ENCODE measurements around the gene NSD1. TPM values are rescaled to one million over a fixed set of nuclear protein-coding genes. Genes with fewer than 3 reads are reported as not detected.

NSD1 gene
- total RNA-seq, 1 experiment from 2014 or later = 58.8 TPM

DNA sequence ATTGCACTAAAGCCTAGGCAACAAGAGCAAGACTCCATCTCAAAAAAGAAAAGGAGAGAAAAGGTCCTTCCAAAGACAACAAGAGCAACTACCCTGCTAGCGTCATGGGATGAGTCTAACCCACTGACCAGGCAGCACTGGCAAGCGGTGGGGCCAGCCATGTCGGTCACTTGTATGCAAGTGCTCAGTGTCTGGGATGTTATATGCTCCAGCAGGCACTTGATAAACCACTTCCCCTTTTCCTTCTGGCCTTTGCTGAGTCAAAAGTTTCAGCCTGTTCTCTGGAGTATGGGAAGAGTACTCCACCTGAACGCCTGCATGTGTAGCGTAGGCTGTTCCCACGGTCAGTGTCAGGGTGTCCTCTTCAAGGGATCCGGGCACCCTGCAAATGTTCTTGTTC, 187.3 kb downstream of the NSD1 start:
- Histone ChIP-seq H3K9ac (ENCODE audit: low read length) (no peak overlapping the region), H3K9me2 (ENCODE audit: insufficient read depth) (no peaks in the 10 kb centered on the region), H3K27ac (ENCODE audit: low read depth, low read length) (no peak overlapping the region), H2AFZ (ENCODE audit: low read depth, low read length, poor library complexity, severe bottlenecking) (no peak overlapping the region), H4K20me1 (ENCODE audit: insufficient read depth) (no peaks in the 10 kb centered on the region), H3K79me2 (ENCODE audit: insufficient read depth, low read length) (no peaks in the 10 kb centered on the region), H3K4me2 (ENCODE audit: low read length) (no peak overlapping the region), H3K4me3 (replicated peaks in 1 of 2; ENCODE audit: low read depth in 1 of 2, low read length in 2 of 2) (no peak overlapping the region), H3K27me3 (ENCODE audit: insufficient read depth, low read length) (no peaks in the 10 kb centered on the region), H3K36me3 (ENCODE audit: control insufficient read depth in 1 of 2, insufficient read depth in 2 of 2, low read length in 2 of 2) (no peaks in the 10 kb centered on the region), H3K4me1 (ENCODE audit: control insufficient read depth in 1 of 2, insufficient read depth in 2 of 2, low read length in 2 of 2) (peaks cover 2 to 12% of the 10 kb centered on the region in 2 experiments; a peak in 3 of 4 replicates), H3K9me3 (ENCODE audit: control insufficient read depth in 1 of 2, insufficient read depth in 1 of 2, low read depth in 1 of 2, low read length in 2 of 2) (no peaks in the 10 kb centered on the region)
- ChIA-PET RAD21 (ENCODE audit: low non-redundant PET in 1 of 2, low total read pairs in 2 of 2, uncharacterized antibody in 2 of 2, unreplicated experiment in 2 of 2) (no interaction called here), POLR2A (interaction anchor here (0.7 kb wide), 1 partner anchor 885 kb away, joined by 4 read pairs; no protein-coding TSS in a partner anchor), CTCF (no interaction called here)
- intact Hi-C loops (cut with micrococcal nuclease) = no loop called here
- DNase-seq (ENCODE audit: low read depth, low spot score) = no peak
- ATAC-seq = no peak
- TF ChIP-seq CTCF (IDR thresholded peaks at IDR 0.05 in 2 of 3, conservative IDR thresholded peaks at IDR 0.05 in 1 of 3; ENCODE audit: borderline replicate concordance in 1 of 3, insufficient read depth in 1 of 3, low read depth in 2 of 3, low read length in 2 of 3) (no peak), ZFX (IDR thresholded peaks at IDR 0.05) (no peak), SP1 (IDR thresholded peaks at IDR 0.05; ENCODE audit: low read depth) (no peak), ZNF274 (IDR thresholded peaks at IDR 0.05; ENCODE audit: low read depth, low read length) (no peak), POLR2A (IDR thresholded peaks at IDR 0.05; ENCODE audit: borderline replicate concordance, extremely low read depth, insufficient read depth, insufficient read length) (no peak), EZH2phosphoT487 (IDR thresholded peaks at IDR 0.05; ENCODE audit: borderline replicate concordance) (no peak), RAD21 (IDR thresholded peaks at IDR 0.05; ENCODE audit: low read depth) (no peak), CEBPB (IDR thresholded peaks at IDR 0.05; ENCODE audit: low read depth) (no peak), FOSL1 (IDR thresholded peaks at IDR 0.05; ENCODE audit: low read depth) (no peak), POLR2AphosphoS5 (IDR thresholded peaks at IDR 0.05; ENCODE audit: low read depth, low read length) (no peak), TCF7L2 (IDR thresholded peaks at IDR 0.05; ENCODE audit: borderline replicate concordance, extremely low read depth, insufficient read depth, insufficient read length) (no peak), SIN3A (IDR thresholded peaks at IDR 0.05; ENCODE audit: low read depth) (no peak), JUND (IDR thresholded peaks at IDR 0.05) (no peak), EGR1 (IDR thresholded peaks at IDR 0.05; ENCODE audit: low read depth) (no peak), EZH2 (IDR thresholded peaks at IDR 0.05) (no peak), SRF (IDR thresholded peaks at IDR 0.05; ENCODE audit: low read depth) (no peak)
- TF ChIP-seq, protein P1, sequence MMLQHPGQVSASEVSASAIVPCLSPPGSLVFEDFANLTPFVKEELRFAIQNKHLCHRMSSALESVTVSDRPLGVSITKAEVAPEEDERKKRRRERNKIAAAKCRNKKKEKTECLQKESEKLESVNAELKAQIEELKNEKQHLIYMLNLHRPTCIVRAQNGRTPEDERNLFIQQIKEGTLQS (IDR thresholded peaks at IDR 0.05) = no peak
- TF ChIP-seq, protein P2, sequence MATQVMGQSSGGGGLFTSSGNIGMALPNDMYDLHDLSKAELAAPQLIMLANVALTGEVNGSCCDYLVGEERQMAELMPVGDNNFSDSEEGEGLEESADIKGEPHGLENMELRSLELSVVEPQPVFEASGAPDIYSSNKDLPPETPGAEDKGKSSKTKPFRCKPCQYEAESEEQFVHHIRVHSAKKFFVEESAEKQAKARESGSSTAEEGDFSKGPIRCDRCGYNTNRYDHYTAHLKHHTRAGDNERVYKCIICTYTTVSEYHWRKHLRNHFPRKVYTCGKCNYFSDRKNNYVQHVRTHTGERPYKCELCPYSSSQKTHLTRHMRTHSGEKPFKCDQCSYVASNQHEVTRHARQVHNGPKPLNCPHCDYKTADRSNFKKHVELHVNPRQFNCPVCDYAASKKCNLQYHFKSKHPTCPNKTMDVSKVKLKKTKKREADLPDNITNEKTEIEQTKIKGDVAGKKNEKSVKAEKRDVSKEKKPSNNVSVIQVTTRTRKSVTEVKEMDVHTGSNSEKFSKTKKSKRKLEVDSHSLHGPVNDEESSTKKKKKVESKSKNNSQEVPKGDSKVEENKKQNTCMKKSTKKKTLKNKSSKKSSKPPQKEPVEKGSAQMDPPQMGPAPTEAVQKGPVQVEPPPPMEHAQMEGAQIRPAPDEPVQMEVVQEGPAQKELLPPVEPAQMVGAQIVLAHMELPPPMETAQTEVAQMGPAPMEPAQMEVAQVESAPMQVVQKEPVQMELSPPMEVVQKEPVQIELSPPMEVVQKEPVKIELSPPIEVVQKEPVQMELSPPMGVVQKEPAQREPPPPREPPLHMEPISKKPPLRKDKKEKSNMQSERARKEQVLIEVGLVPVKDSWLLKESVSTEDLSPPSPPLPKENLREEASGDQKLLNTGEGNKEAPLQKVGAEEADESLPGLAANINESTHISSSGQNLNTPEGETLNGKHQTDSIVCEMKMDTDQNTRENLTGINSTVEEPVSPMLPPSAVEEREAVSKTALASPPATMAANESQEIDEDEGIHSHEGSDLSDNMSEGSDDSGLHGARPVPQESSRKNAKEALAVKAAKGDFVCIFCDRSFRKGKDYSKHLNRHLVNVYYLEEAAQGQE (IDR thresholded peaks at IDR 0.05; ENCODE audit: low read depth) = no peak
- TF ChIP-seq, protein P3, sequence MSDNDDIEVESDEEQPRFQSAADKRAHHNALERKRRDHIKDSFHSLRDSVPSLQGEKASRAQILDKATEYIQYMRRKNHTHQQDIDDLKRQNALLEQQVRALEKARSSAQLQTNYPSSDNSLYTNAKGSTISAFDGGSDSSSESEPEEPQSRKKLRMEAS (IDR thresholded peaks at IDR 0.05) = no peak
- no TSS peak for BruUV-seq (replicated peaks)

All from HCT116 (cell line).